Epithelial cell of esophagus (primary cell): ENCODE data around the gene CLEC4G.
A peak's percentile ranks its signal among the peaks of the same experiment; 100 is the strongest.

Experiments used
- DNase-seq: peaks from one replicate; pipeline ENCODE4 v3.0.0; 2010; ENCODE audit warnings: low read depth
- H3K4me3 ChIP-seq: 2 replicates; pipeline ENCODE4 v1.5.1; 2011; ENCODE audit warnings: mild to moderate bottlenecking, low read length, control low read depth
- TF ChIP-seq, protein P1 (sequence below): IDR thresholded peaks from 2 replicates; pipeline ENCODE4 v1.5.1; 2011; ENCODE audit warnings: low read depth, mild to moderate bottlenecking, low read length, control low read depth, inconsistent platforms; ENCODE audit not compliant: insufficient read depth; ENCODE audit errors: missing control alignments

CLEC4G gene

DNA sequence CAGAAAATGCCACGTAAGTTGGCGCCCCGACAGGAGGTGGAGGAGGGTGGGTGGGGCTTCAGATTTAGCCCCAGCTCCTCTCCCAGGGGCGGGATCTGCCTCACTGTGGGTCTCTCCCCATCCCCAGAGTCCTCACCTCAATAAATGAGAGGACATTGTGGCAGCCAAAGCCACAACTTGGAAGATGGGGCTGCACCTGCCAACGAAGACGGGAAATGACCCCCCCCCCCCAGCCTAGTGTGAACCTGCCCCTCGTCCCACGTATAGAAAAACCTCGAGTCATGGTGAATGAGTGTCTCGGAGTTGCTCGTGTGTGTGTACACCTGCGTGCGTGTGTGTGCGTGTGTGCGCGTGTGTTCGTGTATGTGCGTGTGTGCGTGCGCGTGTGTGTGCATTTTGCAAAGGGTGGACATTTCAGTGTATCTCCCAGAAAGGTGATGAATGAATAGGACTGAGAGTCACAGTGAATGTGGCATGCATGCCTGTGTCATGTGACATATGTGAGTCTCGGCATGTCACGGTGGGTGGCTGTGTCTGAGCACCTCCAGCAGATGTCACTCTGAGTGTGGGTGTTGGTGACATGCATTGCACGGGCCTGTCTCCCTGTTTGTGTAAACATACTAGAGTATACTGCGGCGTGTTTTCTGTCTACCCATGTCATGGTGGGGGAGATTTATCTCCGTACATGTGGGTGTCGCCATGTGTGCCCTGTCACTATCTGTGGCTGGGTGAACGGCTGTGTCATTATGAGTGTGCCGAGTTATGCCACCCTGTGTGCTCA, 52.7 kb downstream of the CLEC4G start:
- H3K4me3 ChIP-seq: no peak overlapping the region
- DNase-seq: peak; percentile 14
- TF ChIP-seq, protein P1, sequence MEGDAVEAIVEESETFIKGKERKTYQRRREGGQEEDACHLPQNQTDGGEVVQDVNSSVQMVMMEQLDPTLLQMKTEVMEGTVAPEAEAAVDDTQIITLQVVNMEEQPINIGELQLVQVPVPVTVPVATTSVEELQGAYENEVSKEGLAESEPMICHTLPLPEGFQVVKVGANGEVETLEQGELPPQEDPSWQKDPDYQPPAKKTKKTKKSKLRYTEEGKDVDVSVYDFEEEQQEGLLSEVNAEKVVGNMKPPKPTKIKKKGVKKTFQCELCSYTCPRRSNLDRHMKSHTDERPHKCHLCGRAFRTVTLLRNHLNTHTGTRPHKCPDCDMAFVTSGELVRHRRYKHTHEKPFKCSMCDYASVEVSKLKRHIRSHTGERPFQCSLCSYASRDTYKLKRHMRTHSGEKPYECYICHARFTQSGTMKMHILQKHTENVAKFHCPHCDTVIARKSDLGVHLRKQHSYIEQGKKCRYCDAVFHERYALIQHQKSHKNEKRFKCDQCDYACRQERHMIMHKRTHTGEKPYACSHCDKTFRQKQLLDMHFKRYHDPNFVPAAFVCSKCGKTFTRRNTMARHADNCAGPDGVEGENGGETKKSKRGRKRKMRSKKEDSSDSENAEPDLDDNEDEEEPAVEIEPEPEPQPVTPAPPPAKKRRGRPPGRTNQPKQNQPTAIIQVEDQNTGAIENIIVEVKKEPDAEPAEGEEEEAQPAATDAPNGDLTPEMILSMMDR: peak; percentile 29
